DND-41 (cell line): Measurements from ENCODE around the gene FBXW10B.

Source experiments
- ATAC-seq: fragments of 200-7000 bp; cut with Tn5 transposase; 3 replicates; pipeline ENCODE4 v1.9.1; 2021; ENCODE audit warnings: low read depth; ENCODE audit not compliant: insufficient read depth
- DNase-seq: peaks from one replicate; pipeline ENCODE4 v3.0.0-alpha.2; 2020
- H2AFZ ChIP-seq: 2 replicates; pipeline ENCODE4 v1.6.0; 2012; ENCODE audit warnings: low read depth, low read length
- H3K27ac ChIP-seq: 2 replicates; pipeline ENCODE4 v1.5.1; 2012; ENCODE audit warnings: low read length, inconsistent platforms
- H3K27me3 ChIP-seq: fragments of 200-600 bp; sonication (generic); 2 replicates; pipeline ENCODE4 v1.6.0; 2012; ENCODE audit warnings: low read length, mild to moderate bottlenecking, inconsistent platforms; ENCODE audit not compliant: insufficient read depth, poor library complexity
- H3K36me3 ChIP-seq: 2 replicates; pipeline ENCODE4 v1.5.1; 2012; ENCODE audit warnings: low read length, inconsistent platforms; ENCODE audit not compliant: insufficient read depth
- H3K4me1 ChIP-seq: 2 replicates; pipeline ENCODE4 v1.5.1; 2012; ENCODE audit warnings: mild to moderate bottlenecking, low read length; ENCODE audit not compliant: insufficient read depth
- H3K4me2 ChIP-seq: 2 replicates; pipeline ENCODE4 v1.6.0; 2012; ENCODE audit warnings: mild to moderate bottlenecking, moderate library complexity, low read length, inconsistent platforms; ENCODE audit not compliant: insufficient read depth
- H3K4me3 ChIP-seq, 2 experiments: fragments of 200-600 bp in 1 of 2; shearing (Covaris generic) in 1 of 2; 2 replicates each; pipeline ENCODE4 v1.5.1; 2012 to 2016; ENCODE audit warnings: inconsistent platforms in 2 of 2, low read length in 2 of 2, mild to moderate bottlenecking in 2 of 2, low read depth in 1 of 2, moderate library complexity in 1 of 2
- H3K79me2 ChIP-seq: 2 replicates; pipeline ENCODE4 v1.6.0; 2012; ENCODE audit warnings: low read length, inconsistent platforms; ENCODE audit not compliant: insufficient read depth
- H3K9ac ChIP-seq: 2 replicates; pipeline ENCODE4 v1.6.0; 2012; ENCODE audit warnings: low read depth, mild to moderate bottlenecking, inconsistent platforms, low read length, moderate library complexity
- H3K9me3 ChIP-seq: 2 replicates; pipeline ENCODE4 v1.5.1; 2012; ENCODE audit warnings: low read length, moderate library complexity, mild to moderate bottlenecking, inconsistent platforms; ENCODE audit not compliant: insufficient read depth, severe bottlenecking
- H4K20me1 ChIP-seq: 2 replicates; pipeline ENCODE4 v1.6.0; 2012; ENCODE audit warnings: low read length; ENCODE audit not compliant: insufficient read depth
- CTCF ChIP-seq: IDR thresholded peaks from 2 replicates; pipeline ENCODE4 v1.5.1; 2012; ENCODE audit warnings: borderline replicate concordance, low read length, moderate library complexity, mild to moderate bottlenecking; ENCODE audit not compliant: poor library complexity, severe bottlenecking; ENCODE audit errors: extremely low read depth
- EZH2 ChIP-seq: IDR thresholded peaks from 3 replicates; pipeline ENCODE4 v1.6.1; 2012; ENCODE audit warnings: borderline replicate concordance, low read depth, mild to moderate bottlenecking, moderate library complexity, low read length, inconsistent platforms; ENCODE audit not compliant: severe bottlenecking

The FBXW10B gene

GRCh38 chr17:15660077-15660476 lies 40.6 kb upstream of the FBXW10B start:
- ATAC-seq, result no peak
- TF ChIP-seq EZH2, result no peak
- TF ChIP-seq CTCF, result no peak
- no peaks in the 10 kb centered on the region for H4K20me1 ChIP-seq
- H3K27ac ChIP-seq, result no peak overlapping the region
- H3K4me2 ChIP-seq, result no peak overlapping the region
- no peak overlapping the region for H3K4me3 ChIP-seq
- no peak overlapping the region for H2AFZ ChIP-seq
- H3K9me3 ChIP-seq, result no peaks in the 10 kb centered on the region
- H3K27me3 ChIP-seq, result no peaks in the 10 kb centered on the region
- DNase-seq, result no peak
- peaks cover 16% of the 10 kb centered on the region for H3K36me3 ChIP-seq
- no peaks in the 10 kb centered on the region for H3K79me2 ChIP-seq
- no peak overlapping the region for H3K9ac ChIP-seq
- H3K4me1 ChIP-seq, result no peaks in the 10 kb centered on the region

- Histone ChIP-seq H3K36me3 (peaks cover 16% of the 10 kb centered on the region), H3K4me1 (no peaks in the 10 kb centered on the region), H3K9me3 (no peaks in the 10 kb centered on the region), H4K20me1 (no peaks in the 10 kb centered on the region), H3K9ac (no peak overlapping the region), H3K4me2 (no peak overlapping the region), H3K27ac (no peak overlapping the region), H2AFZ (no peak overlapping the region), H3K27me3 (no peaks in the 10 kb centered on the region), H3K79me2 (no peaks in the 10 kb centered on the region), H3K4me3 (no peak overlapping the region)
- no peak for ATAC-seq
- TF ChIP-seq CTCF (no peak), EZH2 (no peak)
- DNase-seq, result no peak
Measured at GRCh38 chr17:15659663-15660062, 40.2 kb upstream of the FBXW10B start.

- Histone ChIP-seq H3K4me2 (no peak overlapping the region), H3K9ac (no peak overlapping the region), H3K79me2 (no peaks in the 10 kb centered on the region), H3K27me3 (no peaks in the 10 kb centered on the region), H3K4me3 (no peak overlapping the region), H3K36me3 (peaks cover 12% of the 10 kb centered on the region), H3K27ac (no peak overlapping the region), H3K4me1 (no peaks in the 10 kb centered on the region), H4K20me1 (no peaks in the 10 kb centered on the region), H2AFZ (no peak overlapping the region), H3K9me3 (no peaks in the 10 kb centered on the region)
- TF ChIP-seq CTCF (no peak), EZH2 (no peak)
- no peak for ATAC-seq
- no peak for DNase-seq
Measured at GRCh38 chr17:15659236-15659635, 39.7 kb upstream of the FBXW10B start.

GRCh38 chr17:15658296-15658695 lies 38.8 kb upstream of the FBXW10B start:
- Histone ChIP-seq H3K9me3 (no peaks in the 10 kb centered on the region), H3K79me2 (no peaks in the 10 kb centered on the region), H3K4me1 (no peaks in the 10 kb centered on the region), H3K4me2 (no peak overlapping the region), H3K27ac (no peak overlapping the region), H4K20me1 (no peaks in the 10 kb centered on the region), H3K9ac (no peak overlapping the region), H3K36me3 (peaks cover 4% of the 10 kb centered on the region; the same call in 1 of the 2 replicates), H2AFZ (no peak overlapping the region), H3K27me3 (no peaks in the 10 kb centered on the region), H3K4me3 (no peak overlapping the region)
- ATAC-seq, result no peak
- TF ChIP-seq CTCF, result no peak
- no peak for DNase-seq
